WERI-Rb-1 (cell line): ENCODE measurements around the gene CYP11A1.

Source experiments
- DNase-seq: peaks from one replicate; pipeline ENCODE4 v3.0.0-alpha.2; 2020
- H3K27ac ChIP-seq: fragments of 250-450 bp; sonication (Bioruptor Pico); 2 replicates; pipeline ENCODE4 v1.5.1; 2020; ENCODE audit warnings: mild to moderate bottlenecking, moderate library complexity
- H3K27me3 ChIP-seq: fragments of 250-450 bp; sonication (Bioruptor Pico); 2 replicates; pipeline ENCODE4 v1.5.1; 2021; ENCODE audit warnings: mild to moderate bottlenecking, low read depth, moderate library complexity; ENCODE audit not compliant: insufficient read depth, severe bottlenecking
- H3K36me3 ChIP-seq: fragments of 250-450 bp; sonication (Bioruptor Pico); 2 replicates; pipeline ENCODE4 v1.5.1; 2020; ENCODE audit warnings: mild to moderate bottlenecking, moderate library complexity
- H3K4me3 ChIP-seq: 2 replicates; pipeline ENCODE4 v1.5.1; 2011; ENCODE audit warnings: low read depth, mild to moderate bottlenecking, control low read depth, low read length
- H3K9me3 ChIP-seq: fragments of 250-450 bp; sonication (Bioruptor Pico); 2 replicates; pipeline ENCODE4 v1.5.1; 2021; ENCODE audit warnings: mild to moderate bottlenecking, moderate library complexity; ENCODE audit not compliant: severe bottlenecking
- CTCF ChIP-seq: IDR thresholded peaks from 2 replicates; pipeline ENCODE4 v1.5.1; 2011; ENCODE audit warnings: low read depth, mild to moderate bottlenecking, control low read depth, inconsistent platforms, low read length

CYP11A1 gene

DNA sequence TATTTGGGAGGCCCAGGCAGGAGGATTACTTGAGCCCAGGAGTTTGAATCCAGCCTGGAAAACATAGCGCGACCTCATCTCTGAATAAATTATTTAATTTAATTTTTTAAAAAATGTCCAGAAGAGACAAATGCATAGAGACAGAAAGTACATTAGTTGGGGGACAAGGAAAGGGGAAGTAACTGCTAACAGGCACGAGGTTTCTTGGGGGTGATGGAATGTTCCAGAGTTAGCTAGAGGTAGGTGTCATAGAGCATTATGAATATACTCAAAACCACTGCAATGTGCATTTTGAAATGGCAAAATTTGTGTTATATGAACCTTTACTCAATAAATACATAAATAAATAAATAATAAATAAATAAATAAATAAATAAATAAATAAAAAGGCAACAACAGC is 31.7 kb upstream of the CYP11A1 start:
- Histone ChIP-seq H3K27me3 (no peaks in the 10 kb centered on the region), H3K27ac (no peak overlapping the region), H3K9me3 (no peaks in the 10 kb centered on the region), H3K4me3 (no peak overlapping the region), H3K36me3 (no peaks in the 10 kb centered on the region)
- no peak for TF ChIP-seq CTCF
- DNase-seq = no peak

GRCh38 chr15:74398183-74398582 is 30.7 kb upstream of the CYP11A1 start:
- H3K27me3 ChIP-seq = no peaks in the 10 kb centered on the region
- no peaks in the 10 kb centered on the region for H3K9me3 ChIP-seq
- TF ChIP-seq CTCF = no peak
- H3K36me3 ChIP-seq = no peaks in the 10 kb centered on the region
- no peak overlapping the region for H3K4me3 ChIP-seq
- H3K27ac ChIP-seq = no peak overlapping the region
- no peak for DNase-seq

DNA sequence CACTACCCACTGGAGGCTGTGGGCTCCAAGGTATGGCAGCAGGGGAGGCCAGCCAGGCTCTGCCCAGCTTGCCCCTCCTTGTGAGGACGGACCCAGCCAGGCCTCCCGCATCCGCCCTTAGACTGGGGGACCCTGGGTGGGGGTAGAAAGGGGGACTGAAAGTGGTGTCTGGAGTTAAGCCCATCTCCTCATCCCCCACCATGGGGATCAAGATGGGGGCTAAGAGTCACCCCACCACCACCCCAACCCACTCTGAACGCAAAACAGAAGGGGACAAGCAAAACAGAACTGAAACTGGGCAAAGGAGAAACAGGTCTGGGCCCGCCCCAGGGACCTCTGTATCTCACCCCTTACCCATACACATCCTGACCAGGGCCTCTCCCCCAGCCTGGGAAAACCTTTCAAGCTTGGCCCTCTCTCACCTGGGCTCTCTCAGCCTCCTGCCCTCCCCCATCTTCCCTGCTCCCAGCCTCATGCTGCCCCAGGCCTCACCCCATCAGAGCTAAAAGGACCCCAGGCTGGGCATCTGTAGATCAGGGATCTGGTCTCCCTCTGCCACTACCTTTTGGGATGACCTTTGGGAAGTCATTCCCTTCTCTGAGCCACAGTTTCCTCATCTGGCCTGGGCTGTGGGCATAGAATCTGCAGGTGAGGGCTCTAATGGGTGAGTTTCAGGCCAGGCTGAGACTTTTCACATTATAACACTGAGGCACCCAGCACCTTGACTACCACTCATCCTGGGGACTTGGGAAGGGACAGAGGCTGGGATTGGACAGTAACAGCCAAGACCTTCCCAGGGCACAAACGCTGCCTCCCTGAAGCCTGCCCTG is 30.0 kb upstream of the CYP11A1 start:
- Histone ChIP-seq H3K36me3 (no peaks in the 10 kb centered on the region), H3K9me3 (no peaks in the 10 kb centered on the region), H3K27me3 (no peaks in the 10 kb centered on the region), H3K27ac (no peak overlapping the region), H3K4me3 (no peak overlapping the region)
- DNase-seq = no peak
- no peak for TF ChIP-seq CTCF

DNA sequence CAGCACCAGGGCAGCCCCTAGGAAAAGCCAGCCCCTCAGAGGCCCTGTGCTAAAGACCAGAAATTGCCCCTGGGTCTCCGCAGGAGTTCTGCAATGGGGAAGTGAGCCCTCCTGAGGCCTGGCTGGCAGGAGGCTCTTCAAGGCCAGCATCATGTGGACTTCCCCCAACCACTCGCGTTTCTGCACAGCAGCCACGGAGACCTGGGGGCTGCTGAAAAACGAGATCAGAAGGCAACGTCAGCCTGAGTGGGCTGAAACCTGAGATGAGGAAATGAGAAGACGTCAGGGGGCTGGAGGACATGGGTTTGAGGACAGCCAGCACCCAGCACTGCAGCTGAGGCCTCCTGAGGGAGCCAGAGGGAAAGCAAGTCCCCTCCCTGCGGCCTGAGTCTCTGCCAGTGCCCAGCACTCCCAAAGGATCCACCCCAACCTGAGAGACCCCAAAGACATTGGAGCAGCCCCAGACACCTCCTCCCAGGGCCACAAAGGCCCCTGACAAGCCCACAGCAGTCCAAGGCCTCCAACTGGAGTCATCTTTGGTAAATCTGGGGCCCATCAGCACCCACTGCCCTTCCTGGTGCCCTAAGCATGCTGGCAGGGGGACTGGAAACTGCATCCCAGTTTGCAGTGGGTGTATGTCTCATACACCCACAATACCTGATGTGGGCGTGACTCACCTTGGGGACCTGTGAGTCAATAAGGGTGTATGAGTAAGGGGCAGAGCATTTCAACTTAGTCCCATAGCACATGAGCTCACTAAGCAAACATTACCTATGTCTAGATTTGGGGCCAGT is 29.2 kb upstream of the CYP11A1 start:
- DNase-seq = no peak
- no peak for TF ChIP-seq CTCF
- Histone ChIP-seq H3K27me3 (no peaks in the 10 kb centered on the region), H3K9me3 (no peaks in the 10 kb centered on the region), H3K36me3 (no peaks in the 10 kb centered on the region), H3K4me3 (no peak overlapping the region), H3K27ac (no peak overlapping the region)

DNA sequence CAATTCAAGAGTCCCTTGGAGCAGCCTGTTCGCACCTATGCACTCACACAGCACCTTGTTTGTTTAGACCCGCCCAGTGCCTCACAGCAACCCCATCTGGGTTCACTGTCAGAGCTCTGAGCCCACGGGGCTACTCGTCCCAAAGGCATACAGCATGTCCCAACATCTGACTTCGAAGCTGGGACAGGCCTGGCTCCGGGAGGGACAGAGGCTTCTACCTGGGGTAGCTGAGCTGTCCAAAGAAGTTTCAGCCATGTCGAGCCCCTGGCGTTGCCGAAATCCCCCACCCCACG is 28.6 kb upstream of the CYP11A1 start:
- TF ChIP-seq CTCF = no peak
- H3K9me3 ChIP-seq = no peaks in the 10 kb centered on the region
- H3K36me3 ChIP-seq = no peaks in the 10 kb centered on the region
- H3K4me3 ChIP-seq = no peak overlapping the region
- H3K27me3 ChIP-seq = no peaks in the 10 kb centered on the region
- H3K27ac ChIP-seq = no peak overlapping the region
- DNase-seq = no peak
